Measurements from ENCODE around the gene CNMD. TPM values are rescaled to one million over a fixed set of nuclear protein-coding genes. Genes with fewer than 3 reads are reported as not detected.

CNMD gene
- total RNA-seq, 1 experiment from 2014 or later: not detected

- no peak overlapping the region for H3K4me3 ChIP-seq
- POLR2A ChIA-PET (ENCODE audit: unreplicated experiment): no interaction called here
- H4K20me1 ChIP-seq (ENCODE audit: insufficient read depth): no peaks in the 10 kb centered on the region
- H3K27ac ChIP-seq: no peak overlapping the region
- H3K27me3 ChIP-seq (ENCODE audit: insufficient read depth, low read depth): no peaks in the 10 kb centered on the region
- no peaks in the 10 kb centered on the region for H3K9me3 ChIP-seq (ENCODE audit: insufficient read depth, low read depth)
- no peaks in the 10 kb centered on the region for H3K36me3 ChIP-seq (ENCODE audit: low read depth)
- no peak overlapping the region for H2AFZ ChIP-seq
- no TSS peak for BruUV-seq (replicated peaks)
- no peaks in the 10 kb centered on the region for H3K9me2 ChIP-seq (ENCODE audit: insufficient read depth)
- intact Hi-C loops (cut with micrococcal nuclease; ENCODE audit: unreplicated experiment): no loop called here
- TF ChIP-seq CTCF (conservative IDR thresholded peaks at IDR 0.05): no peak
- TF ChIP-seq EZH2 (IDR thresholded peaks at IDR 0.05; ENCODE audit: low read depth): no peak
- CTCF ChIA-PET: no interaction called here
- no peaks in the 10 kb centered on the region for H3K4me1 ChIP-seq (replicated peaks; ENCODE audit: insufficient read depth)
- H3K4me2 ChIP-seq: no peak overlapping the region
- no peak for DNase-seq
- peaks cover 2% of the 10 kb centered on the region; the same call in 1 of the 2 replicates for H3F3A ChIP-seq (ENCODE audit: insufficient read depth, low read depth)
- H3K79me2 ChIP-seq (ENCODE audit: low read depth): no peaks in the 10 kb centered on the region
These were observed 37.7 kb downstream of the CNMD start for GRCh38 chr13:52701728-52702465.

GRCh38 chr13:52696566-52696965 lies 43.1 kb downstream of the CNMD start:
- Histone ChIP-seq H4K20me1 (ENCODE audit: insufficient read depth) (no peaks in the 10 kb centered on the region), H3K36me3 (ENCODE audit: low read depth) (no peaks in the 10 kb centered on the region), H2AFZ (no peak overlapping the region), H3K9me3 (ENCODE audit: insufficient read depth, low read depth) (no peaks in the 10 kb centered on the region; the same call in 1 of the 2 replicates), H3K4me3 (no peak overlapping the region), H3K4me1 (replicated peaks; ENCODE audit: insufficient read depth) (no peaks in the 10 kb centered on the region), H3K27me3 (ENCODE audit: insufficient read depth, low read depth) (no peaks in the 10 kb centered on the region), H3K9me2 (ENCODE audit: insufficient read depth) (no peaks in the 10 kb centered on the region; the same call in 1 of the 2 replicates), H3F3A (ENCODE audit: insufficient read depth, low read depth) (no peaks in the 10 kb centered on the region), H3K4me2 (no peak overlapping the region), H3K27ac (no peak overlapping the region), H3K79me2 (ENCODE audit: low read depth) (no peaks in the 10 kb centered on the region)
- ChIA-PET POLR2A (ENCODE audit: unreplicated experiment) (no interaction called here), CTCF (no interaction called here)
- DNase-seq: no peak
- BruUV-seq (replicated peaks): no TSS peak
- intact Hi-C loops (cut with micrococcal nuclease; ENCODE audit: unreplicated experiment): no loop called here
- TF ChIP-seq EZH2 (IDR thresholded peaks at IDR 0.05; ENCODE audit: low read depth): no peak
- TF ChIP-seq CTCF (conservative IDR thresholded peaks at IDR 0.05): no peak

- no peaks in the 10 kb centered on the region for H3K36me3 ChIP-seq (ENCODE audit: low read depth)
- H3K27me3 ChIP-seq (ENCODE audit: insufficient read depth, low read depth): no peaks in the 10 kb centered on the region
- POLR2A ChIA-PET (ENCODE audit: unreplicated experiment): no interaction called here
- no peaks in the 10 kb centered on the region; the same call in 1 of the 2 replicates for H3K9me3 ChIP-seq (ENCODE audit: insufficient read depth, low read depth)
- no peak overlapping the region for H3K27ac ChIP-seq
- CTCF ChIA-PET: no interaction called here
- H3K4me2 ChIP-seq: no peak overlapping the region
- H3F3A ChIP-seq (ENCODE audit: insufficient read depth, low read depth): no peaks in the 10 kb centered on the region
- H4K20me1 ChIP-seq (ENCODE audit: insufficient read depth): no peaks in the 10 kb centered on the region
- no peak for TF ChIP-seq EZH2 (IDR thresholded peaks at IDR 0.05; ENCODE audit: low read depth)
- TF ChIP-seq CTCF (conservative IDR thresholded peaks at IDR 0.05): no peak
- H3K9me2 ChIP-seq (ENCODE audit: insufficient read depth): no peaks in the 10 kb centered on the region; the same call in 1 of the 2 replicates
- no peak overlapping the region for H3K4me3 ChIP-seq
- no peaks in the 10 kb centered on the region for H3K79me2 ChIP-seq (ENCODE audit: low read depth)
- intact Hi-C loops (cut with micrococcal nuclease; ENCODE audit: unreplicated experiment): no loop called here
- H2AFZ ChIP-seq: no peak overlapping the region
- BruUV-seq (replicated peaks): no TSS peak
- DNase-seq: no peak
- H3K4me1 ChIP-seq (replicated peaks; ENCODE audit: insufficient read depth): no peaks in the 10 kb centered on the region
These were observed 43.8 kb downstream of the CNMD start for GRCh38 chr13:52695856-52696255.
